Testis (tissue), 3 donors: ENCODE measurements around the gene NOM1. TPM values are rescaled to one million over a fixed set of nuclear protein-coding genes. Genes with fewer than 3 reads are reported as not detected.

Source experiments
- DNase-seq: peaks from one replicate; pipeline ENCODE4 v3.0.0-alpha.2; 2019
- H3K27ac ChIP-seq, 2 donors: fragments of 200-600 bp; sonication (generic); one replicate each; pipeline ENCODE4 v1.5.1; 2019
- H3K27me3 ChIP-seq: fragments of 200-600 bp; sonication (generic); one replicate; pipeline ENCODE4 v1.5.1; 2019
- H3K36me3 ChIP-seq: fragments of 200-600 bp; sonication (generic); one replicate; pipeline ENCODE4 v1.5.1; 2017; ENCODE audit warnings: low read depth; ENCODE audit errors: missing control alignments
- H3K4me1 ChIP-seq: fragments of 200-600 bp; sonication (generic); one replicate; pipeline ENCODE4 v1.5.1; 2019
- H3K4me3 ChIP-seq, 2 donors: fragments of 200-600 bp; sonication (generic); one replicate each; pipeline ENCODE4 v1.5.1; 2017 to 2019
- H3K9me3 ChIP-seq: fragments of 200-600 bp; sonication (generic); one replicate; pipeline ENCODE4 v1.5.1; 2017
- POLR2A ChIP-seq: fragments of 450-650 bp; IDR thresholded peaks from one replicate; pipeline ENCODE4 v1.6.1; 2017; ENCODE audit warnings: antibody characterized with exemption, mild to moderate bottlenecking, moderate library complexity
- WGBS, 2 donors: methylation state at CpG; one replicate each; pipeline ENCODE4 v1.1.5; 2018; 5-methylcytosine and 5-hydroxymethylcytosine counted together
- intact Hi-C: fragments of 100-400 bp; cut with DNase I; formaldehyde crosslinking; loops from one replicate; pipeline ENCODE4 v1.15.1; 2023; ENCODE audit warnings: low total_unique reads
- polyA plus RNA-seq: library from polyadenylated mRNA; stranded (reverse); fragments of 350-450 nt; fragmentation: Illumina TruSeq; extraction: RNeasy Lipid Tissue Mini Kit (QIAGEN cat#74804); gene quantifications from one replicate; pipeline ENCODE4 v1.2.3, GENCODE V29; 2014; ENCODE audit warnings: low read depth, low replicate concordance; ENCODE audit not compliant: insufficient read depth
- total RNA-seq, 2 donors: library from RNA; depleted of rRNA; stranded (reverse); fragments of >200 nt; gene quantifications; one replicate each; pipeline ENCODE4 v1.2.3, GENCODE V29; 2016
- TF ChIP-seq, protein P1 (sequence below), 3 experiments: fragments of 450-650 bp in 2 of 3; fragments of 200-600 bp in 1 of 3; sonication (generic) in 1 of 3; IDR thresholded peaks; one replicate each; pipeline ENCODE4 v1.5.1; 2016 to 2019; ENCODE audit warnings: antibody characterized with exemption in 3 of 3, mild to moderate bottlenecking in 2 of 3, moderate library complexity in 1 of 3

NOM1 gene
- total and polyA plus RNA-seq, 3 donors from 2014 or later = 20.2 to 47.1 (median 42.8) TPM

DNA sequence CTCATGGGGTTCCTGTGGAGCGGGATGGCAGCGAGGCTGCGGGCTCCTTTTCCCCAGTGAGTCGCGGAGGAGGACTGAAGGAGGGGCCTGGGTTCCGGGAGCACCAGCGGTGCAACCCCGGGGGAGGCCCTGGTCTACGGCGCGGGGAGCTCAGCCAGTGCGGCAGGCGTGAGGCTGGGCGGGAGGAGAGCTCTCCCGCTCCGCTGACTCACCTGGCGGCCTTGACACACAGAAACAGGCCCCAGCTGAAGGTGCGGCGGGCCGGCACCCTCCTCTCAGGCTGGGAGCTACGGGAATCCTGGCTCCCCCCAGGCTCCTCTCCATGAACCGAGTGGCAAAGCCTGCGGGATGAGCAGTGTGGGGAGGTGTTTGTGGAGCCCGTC, 6.8 kb upstream of the NOM1 start:
- peak overlapping the region in 1 of 2 donors; percentile 29 for H3K4me3 ChIP-seq
- H3K27ac ChIP-seq = no peak overlapping the region
- no peak for TF ChIP-seq POLR2A
- TF ChIP-seq, protein P1, sequence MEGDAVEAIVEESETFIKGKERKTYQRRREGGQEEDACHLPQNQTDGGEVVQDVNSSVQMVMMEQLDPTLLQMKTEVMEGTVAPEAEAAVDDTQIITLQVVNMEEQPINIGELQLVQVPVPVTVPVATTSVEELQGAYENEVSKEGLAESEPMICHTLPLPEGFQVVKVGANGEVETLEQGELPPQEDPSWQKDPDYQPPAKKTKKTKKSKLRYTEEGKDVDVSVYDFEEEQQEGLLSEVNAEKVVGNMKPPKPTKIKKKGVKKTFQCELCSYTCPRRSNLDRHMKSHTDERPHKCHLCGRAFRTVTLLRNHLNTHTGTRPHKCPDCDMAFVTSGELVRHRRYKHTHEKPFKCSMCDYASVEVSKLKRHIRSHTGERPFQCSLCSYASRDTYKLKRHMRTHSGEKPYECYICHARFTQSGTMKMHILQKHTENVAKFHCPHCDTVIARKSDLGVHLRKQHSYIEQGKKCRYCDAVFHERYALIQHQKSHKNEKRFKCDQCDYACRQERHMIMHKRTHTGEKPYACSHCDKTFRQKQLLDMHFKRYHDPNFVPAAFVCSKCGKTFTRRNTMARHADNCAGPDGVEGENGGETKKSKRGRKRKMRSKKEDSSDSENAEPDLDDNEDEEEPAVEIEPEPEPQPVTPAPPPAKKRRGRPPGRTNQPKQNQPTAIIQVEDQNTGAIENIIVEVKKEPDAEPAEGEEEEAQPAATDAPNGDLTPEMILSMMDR (IDR thresholded peaks at IDR 0.05) = no peak
- H3K27me3 ChIP-seq = no peaks in the 10 kb centered on the region
- H3K9me3 ChIP-seq = no peaks in the 10 kb centered on the region
- H3K4me1 ChIP-seq = no peaks in the 10 kb centered on the region
- no peak for DNase-seq
- intact Hi-C loops = no loop called here
- WGBS, 2 donors = 21 to 35% methylated on average over 14 to 24 of the region's 24 CpGs
- no peaks in the 10 kb centered on the region for H3K36me3 ChIP-seq

GRCh38 chr7:156943091-156944041, 6.1 kb upstream of the NOM1 start:
- intact Hi-C loops = no loop called here
- H3K4me1 ChIP-seq = no peaks in the 10 kb centered on the region
- WGBS, 2 donors = 24 to 40% methylated on average over 23 to 35 of the region's 36 CpGs
- no peaks in the 10 kb centered on the region for H3K9me3 ChIP-seq
- H3K27ac ChIP-seq = no peak overlapping the region
- no peaks in the 10 kb centered on the region for H3K27me3 ChIP-seq
- TF ChIP-seq POLR2A = no peak
- TF ChIP-seq, protein P1 (IDR thresholded peaks at IDR 0.05) = no peak
- peak overlapping the region in 1 of 2 donors; percentile 29 for H3K4me3 ChIP-seq
- no peak for DNase-seq
- no peaks in the 10 kb centered on the region for H3K36me3 ChIP-seq

GRCh38 chr7:156944876-156945275, 4.6 kb upstream of the NOM1 start:
- no peak overlapping the region for H3K4me3 ChIP-seq
- DNase-seq = no peak
- peaks cover 4% of the 10 kb centered on the region for H3K4me1 ChIP-seq
- 52 to 62% methylated on average over 9 of the region's 9 CpGs for WGBS, 2 donors
- no peak for TF ChIP-seq POLR2A
- TF ChIP-seq, protein P1 (IDR thresholded peaks at IDR 0.05) = no peak
- no peak overlapping the region for H3K27ac ChIP-seq
- intact Hi-C loops = no loop called here
- no peaks in the 10 kb centered on the region for H3K27me3 ChIP-seq
- no peaks in the 10 kb centered on the region for H3K36me3 ChIP-seq
- H3K9me3 ChIP-seq = no peaks in the 10 kb centered on the region

- Histone ChIP-seq H3K4me3 (no peak overlapping the region), H3K27me3 (no peaks in the 10 kb centered on the region), H3K9me3 (no peaks in the 10 kb centered on the region), H3K36me3 (no peaks in the 10 kb centered on the region), H3K4me1 (peaks cover 20% of the 10 kb centered on the region), H3K27ac (no peak overlapping the region)
- TF ChIP-seq, protein P1 (IDR thresholded peaks at IDR 0.05) = no peak
- no peak for TF ChIP-seq POLR2A
- no peak for DNase-seq
- intact Hi-C loops = no loop called here
- 63 to 68% methylated on average over 10 to 12 of the region's 12 CpGs for WGBS, 2 donors
Observed at GRCh38 chr7:156947120-156947843, 2.2 kb upstream of the NOM1 start.
